ENCODE data around the gene SLC16A11. TPM values are rescaled to one million over a fixed set of nuclear protein-coding genes. Genes with fewer than 3 reads are reported as not detected.

Gene SLC16A11
- total RNA-seq, 4 donors from 2014 or later, result 0.31 to 0.78 TPM; not detected in 2

- in situ Hi-C loops (cut with MboI; ENCODE audit: low sequenced_read_pairs in 4 of 4) (no loop called here), intact Hi-C loops (cut with DNase I; ENCODE audit: low total_unique reads) (no loop called here)
- no peak overlapping the region for H3K4me3 ChIP-seq
- no peak overlapping the region for H3K27ac ChIP-seq
- H3K4me1 ChIP-seq, result no peaks in the 10 kb centered on the region
- no peaks in the 10 kb centered on the region for H3K36me3 ChIP-seq
- TF ChIP-seq POLR2A (IDR thresholded peaks at IDR 0.05), result no peak
- TF ChIP-seq CTCF (IDR thresholded peaks at IDR 0.05 in 4 of 5, conservative IDR thresholded peaks at IDR 0.05 in 1 of 5), result no peak
- DNase-seq (no peak), ATAC-seq (no peak)
- H3K27me3 ChIP-seq, result peaks cover 0 to 4% (median 0%) of the 10 kb centered on the region in 3 donors
- no peaks in the 10 kb centered on the region for H3K9me3 ChIP-seq
Observed at GRCh38 chr17:7078711-7079110, 34.8 kb upstream of the SLC16A11 start.

GRCh38 chr17:7077911-7078546 is 34.1 kb upstream of the SLC16A11 start:
- H3K9me3 ChIP-seq, result no peaks in the 10 kb centered on the region
- no peak overlapping the region for H3K4me3 ChIP-seq
- H3K4me1 ChIP-seq, result no peaks in the 10 kb centered on the region
- TF ChIP-seq CTCF (IDR thresholded peaks at IDR 0.05 in 4 of 5, conservative IDR thresholded peaks at IDR 0.05 in 1 of 5), result no peak
- TF ChIP-seq POLR2A (IDR thresholded peaks at IDR 0.05), result no peak
- no peak overlapping the region for H3K27ac ChIP-seq
- DNase-seq (no peak), ATAC-seq (no peak)
- in situ Hi-C loops (cut with MboI; ENCODE audit: low sequenced_read_pairs in 4 of 4), result no loop called here
- H3K27me3 ChIP-seq, result peaks cover 0 to 4% (median 0%) of the 10 kb centered on the region in 3 donors
- intact Hi-C loops (cut with DNase I; ENCODE audit: low total_unique reads), result no loop called here
- H3K36me3 ChIP-seq, result no peaks in the 10 kb centered on the region

- TF ChIP-seq CTCF (IDR thresholded peaks at IDR 0.05 in 4 of 5, conservative IDR thresholded peaks at IDR 0.05 in 1 of 5), result no peak
- TF ChIP-seq POLR2A (IDR thresholded peaks at IDR 0.05), result no peak
- intact Hi-C loops (cut with DNase I; ENCODE audit: low total_unique reads) (no loop called here), in situ Hi-C loops (cut with MboI; ENCODE audit: low sequenced_read_pairs in 4 of 4) (no loop called here)
- Histone ChIP-seq H3K27me3 (no peaks in the 10 kb centered on the region), H3K36me3 (no peaks in the 10 kb centered on the region), H3K9me3 (no peaks in the 10 kb centered on the region), H3K27ac (no peak overlapping the region), H3K4me1 (no peaks in the 10 kb centered on the region), H3K4me3 (no peak overlapping the region)
- DNase-seq (no peak), ATAC-seq (no peak)
Observed at GRCh38 chr17:7074931-7075330, 31.0 kb upstream of the SLC16A11 start.

GRCh38 chr17:7072406-7072805 is 28.5 kb upstream of the SLC16A11 start:
- intact Hi-C loops (cut with DNase I; ENCODE audit: low total_unique reads) (no loop called here), in situ Hi-C loops (cut with MboI; ENCODE audit: low sequenced_read_pairs in 4 of 4) (no loop called here)
- Histone ChIP-seq H3K36me3 (no peaks in the 10 kb centered on the region), H3K27ac (no peak overlapping the region), H3K4me3 (no peak overlapping the region), H3K27me3 (no peaks in the 10 kb centered on the region), H3K4me1 (no peaks in the 10 kb centered on the region), H3K9me3 (no peaks in the 10 kb centered on the region)
- no peak for TF ChIP-seq POLR2A (IDR thresholded peaks at IDR 0.05)
- no peak for TF ChIP-seq CTCF (IDR thresholded peaks at IDR 0.05 in 4 of 5, conservative IDR thresholded peaks at IDR 0.05 in 1 of 5)
- no peak for DNase-seq
- no peak for ATAC-seq

- no peak overlapping the region for H3K27ac ChIP-seq
- ATAC-seq (no peak), DNase-seq (no peak)
- no peaks in the 10 kb centered on the region for H3K27me3 ChIP-seq
- no peak overlapping the region for H3K4me3 ChIP-seq
- no peaks in the 10 kb centered on the region for H3K9me3 ChIP-seq
- no peak for TF ChIP-seq POLR2A (IDR thresholded peaks at IDR 0.05)
- no peak for TF ChIP-seq CTCF (IDR thresholded peaks at IDR 0.05 in 4 of 5, conservative IDR thresholded peaks at IDR 0.05 in 1 of 5)
- H3K4me1 ChIP-seq, result no peaks in the 10 kb centered on the region
- intact Hi-C loops (cut with DNase I; ENCODE audit: low total_unique reads), result no loop called here
- in situ Hi-C loops (cut with MboI; ENCODE audit: low sequenced_read_pairs in 4 of 4), result no loop called here
- H3K36me3 ChIP-seq, result no peaks in the 10 kb centered on the region
Observed at GRCh38 chr17:7070712-7071111, 26.8 kb upstream of the SLC16A11 start.
